ENCODE results near the gene NTSR1. TPM values are rescaled to one million over a fixed set of nuclear protein-coding genes. Genes with fewer than 3 reads are reported as not detected.

Gene NTSR1
- total RNA-seq, 1 donor from 2014 or later = not detected

DNA sequence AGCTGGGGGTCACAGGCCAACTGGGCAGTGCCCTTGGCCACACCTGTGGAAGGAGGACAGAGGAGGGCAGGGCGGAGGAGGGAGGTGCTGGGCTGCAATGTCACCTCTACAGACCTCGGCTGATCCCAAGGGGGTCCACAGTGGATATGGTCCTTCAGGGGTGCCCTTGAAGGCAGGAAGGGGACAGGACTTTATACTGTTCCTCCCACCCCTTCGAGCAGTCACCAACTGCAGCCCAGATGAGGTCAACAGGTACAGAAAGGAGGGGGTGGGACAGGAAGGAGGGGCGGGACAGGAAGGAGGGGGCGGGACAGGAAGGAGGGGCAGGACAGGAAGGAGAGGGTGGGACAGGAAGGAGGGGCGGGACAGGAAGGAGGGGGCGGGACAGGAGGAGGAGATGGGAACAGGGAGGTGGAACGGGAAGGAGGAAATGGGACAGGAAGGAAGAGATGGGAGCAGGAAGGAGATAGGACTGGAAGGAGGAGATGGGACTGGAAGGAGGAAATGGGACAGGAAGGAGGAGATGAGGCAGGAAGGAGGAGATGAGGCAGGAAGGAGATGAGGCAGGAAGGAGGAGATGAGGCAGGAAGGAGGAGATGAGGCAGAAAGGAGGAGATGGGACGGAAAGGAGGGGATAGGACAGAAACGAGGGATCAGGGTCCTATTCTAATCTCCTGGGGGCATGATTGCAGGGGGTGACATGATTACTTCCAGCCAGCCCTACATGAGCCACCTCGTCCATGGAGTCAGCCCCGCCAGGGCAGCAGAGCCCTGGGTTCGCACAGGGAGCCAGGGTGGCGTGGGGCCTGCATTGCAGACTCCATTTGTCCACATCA lies 68.3 kb downstream of the NTSR1 start:
- peak; percentile 77 for ATAC-seq (ENCODE audit: low read depth)
- Mint-ChIP-seq H3K9me3 (no peaks in the 10 kb centered on the region), H3K27me3 (no peaks in the 10 kb centered on the region), H3K36me3 (ENCODE audit: low read depth) (no peaks in the 10 kb centered on the region), H3K27ac (peak overlapping the region; percentile 76), H3K4me3 (peak overlapping the region; percentile 38), H3K4me1 (peaks cover 25% of the 10 kb centered on the region)
- TF ChIP-seq, protein P1, sequence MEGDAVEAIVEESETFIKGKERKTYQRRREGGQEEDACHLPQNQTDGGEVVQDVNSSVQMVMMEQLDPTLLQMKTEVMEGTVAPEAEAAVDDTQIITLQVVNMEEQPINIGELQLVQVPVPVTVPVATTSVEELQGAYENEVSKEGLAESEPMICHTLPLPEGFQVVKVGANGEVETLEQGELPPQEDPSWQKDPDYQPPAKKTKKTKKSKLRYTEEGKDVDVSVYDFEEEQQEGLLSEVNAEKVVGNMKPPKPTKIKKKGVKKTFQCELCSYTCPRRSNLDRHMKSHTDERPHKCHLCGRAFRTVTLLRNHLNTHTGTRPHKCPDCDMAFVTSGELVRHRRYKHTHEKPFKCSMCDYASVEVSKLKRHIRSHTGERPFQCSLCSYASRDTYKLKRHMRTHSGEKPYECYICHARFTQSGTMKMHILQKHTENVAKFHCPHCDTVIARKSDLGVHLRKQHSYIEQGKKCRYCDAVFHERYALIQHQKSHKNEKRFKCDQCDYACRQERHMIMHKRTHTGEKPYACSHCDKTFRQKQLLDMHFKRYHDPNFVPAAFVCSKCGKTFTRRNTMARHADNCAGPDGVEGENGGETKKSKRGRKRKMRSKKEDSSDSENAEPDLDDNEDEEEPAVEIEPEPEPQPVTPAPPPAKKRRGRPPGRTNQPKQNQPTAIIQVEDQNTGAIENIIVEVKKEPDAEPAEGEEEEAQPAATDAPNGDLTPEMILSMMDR (IDR thresholded peaks at IDR 0.05) = no peak
- intact Hi-C loops (cut with micrococcal nuclease) = loop anchor here (1.0 to 2.0 kb wide), 2 partner anchors 17 to 36 kb away; no protein-coding TSS in a partner anchor
- ChIA-PET POLR2A (no interaction called here), CTCF (no interaction called here)
- no peak for DNase-seq

DNA sequence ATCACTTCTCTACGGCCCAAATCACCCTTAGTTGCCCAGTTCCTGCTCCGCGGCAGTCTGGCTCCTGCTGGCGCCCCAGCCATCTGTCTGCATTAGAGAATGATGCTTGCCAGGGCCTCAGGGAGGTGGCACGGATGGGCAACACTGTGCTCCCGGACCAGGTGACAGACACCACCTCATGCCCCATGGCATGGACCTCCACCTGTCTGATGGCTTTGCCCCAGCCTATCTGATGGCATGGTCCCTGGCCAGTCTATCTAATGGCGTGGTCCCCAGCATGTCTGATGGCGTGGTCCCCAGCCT lies 68.8 kb downstream of the NTSR1 start:
- Mint-ChIP-seq H3K4me1 (peaks cover 25% of the 10 kb centered on the region), H3K27ac (peak overlapping the region; percentile 76)

DNA sequence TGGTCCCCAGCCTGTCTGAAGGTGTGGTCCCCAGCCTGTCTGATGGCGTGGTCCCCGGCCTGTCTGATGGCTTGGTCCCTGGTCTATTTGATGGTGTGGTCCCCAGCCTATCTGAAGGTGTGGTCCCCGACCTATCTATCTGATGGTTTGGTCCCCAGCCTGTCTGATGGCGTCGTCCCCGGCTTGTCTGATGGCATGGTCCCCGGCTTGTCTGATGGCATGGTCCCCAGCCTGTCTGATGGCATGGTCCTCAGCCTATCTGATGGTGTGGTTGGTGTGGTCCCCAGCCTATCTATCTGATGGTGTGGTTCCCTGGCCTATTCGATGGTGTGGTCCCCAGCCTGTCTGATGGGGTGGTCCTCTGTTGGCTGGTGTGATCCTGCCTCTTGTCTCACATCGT lies 69.4 kb downstream of the NTSR1 start:
- ChIA-PET CTCF (no interaction called here), POLR2A (no interaction called here)
- H3K27me3 Mint-ChIP-seq = no peaks in the 10 kb centered on the region
- H3K27ac Mint-ChIP-seq = no peak overlapping the region
- DNase-seq = no peak
- H3K4me3 Mint-ChIP-seq = no peak overlapping the region
- intact Hi-C loops (cut with micrococcal nuclease) = no loop called here
- H3K4me1 Mint-ChIP-seq = peaks cover 25% of the 10 kb centered on the region
- TF ChIP-seq, protein P1 (IDR thresholded peaks at IDR 0.05) = no peak
- no peak for ATAC-seq (ENCODE audit: low read depth)
- no peaks in the 10 kb centered on the region for H3K9me3 Mint-ChIP-seq
- no peaks in the 10 kb centered on the region for H3K36me3 Mint-ChIP-seq (ENCODE audit: low read depth)

More for the DNA sequence above, 68.8 kb downstream of the NTSR1 start:
- no peak for ATAC-seq (ENCODE audit: low read depth)
- POLR2A ChIA-PET = no interaction called here
- H3K9me3 Mint-ChIP-seq = no peaks in the 10 kb centered on the region
- TF ChIP-seq, protein P1 (IDR thresholded peaks at IDR 0.05) = no peak
- CTCF ChIA-PET = no interaction called here
- DNase-seq = no peak
- H3K36me3 Mint-ChIP-seq (ENCODE audit: low read depth) = no peaks in the 10 kb centered on the region
- intact Hi-C loops (cut with micrococcal nuclease) = loop anchor here (1.0 to 2.0 kb wide), 2 partner anchors 17 to 37 kb away; no protein-coding TSS in a partner anchor
- no peaks in the 10 kb centered on the region for H3K27me3 Mint-ChIP-seq
- no peak overlapping the region for H3K4me3 Mint-ChIP-seq

DNA sequence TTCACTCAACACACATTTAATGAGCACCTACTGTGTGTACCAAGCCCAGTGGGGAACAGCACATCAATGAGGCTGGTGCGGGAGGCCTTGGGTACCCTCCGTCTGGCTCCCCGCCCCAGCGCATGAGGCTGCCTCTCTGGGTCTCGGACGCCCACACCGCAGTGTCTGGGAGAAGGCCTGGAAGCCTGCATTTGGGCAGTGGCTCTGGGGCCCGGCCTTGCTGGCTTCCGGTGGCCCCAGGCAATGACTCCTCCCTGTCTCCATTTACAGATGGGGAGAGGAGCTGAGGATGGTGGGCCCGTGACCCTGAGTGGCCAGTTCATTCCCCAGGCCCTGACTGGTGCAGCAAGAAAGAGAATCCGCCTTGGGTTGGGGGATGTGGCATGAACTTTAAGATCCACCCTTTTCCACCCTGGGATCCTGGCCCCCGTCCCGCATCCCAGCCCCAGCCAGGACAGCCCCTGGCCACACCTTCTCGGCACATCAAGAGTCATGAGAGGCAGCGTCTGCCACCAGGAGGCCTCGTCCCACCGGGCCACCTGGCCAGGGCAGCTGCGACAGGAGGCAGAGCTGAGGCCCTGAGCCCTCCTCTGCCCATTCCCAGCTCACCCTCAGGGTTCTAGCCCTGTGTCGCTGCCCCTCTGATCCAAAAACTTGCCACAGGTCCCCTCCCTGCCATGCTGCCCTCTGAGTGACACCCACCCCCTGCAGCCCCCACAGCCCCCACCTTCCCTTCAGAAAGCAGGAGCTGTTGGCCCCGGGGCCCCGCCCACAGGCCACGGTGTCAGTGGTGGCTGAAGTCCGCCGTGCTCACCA lies 70.2 kb downstream of the NTSR1 start:
- no peaks in the 10 kb centered on the region for H3K9me3 Mint-ChIP-seq
- no peaks in the 10 kb centered on the region for H3K27me3 Mint-ChIP-seq
- CTCF ChIA-PET = no interaction called here
- no peak overlapping the region for H3K27ac Mint-ChIP-seq
- peaks cover 25% of the 10 kb centered on the region for H3K4me1 Mint-ChIP-seq
- H3K36me3 Mint-ChIP-seq (ENCODE audit: low read depth) = no peaks in the 10 kb centered on the region
- TF ChIP-seq, protein P1 (IDR thresholded peaks at IDR 0.05) = no peak
- no peak for ATAC-seq (ENCODE audit: low read depth)
- H3K4me3 Mint-ChIP-seq = no peak overlapping the region
- no peak for DNase-seq
- intact Hi-C loops (cut with micrococcal nuclease) = no loop called here
- POLR2A ChIA-PET = interaction anchor here (1.1 kb wide), 1 partner anchor 15 kb away, joined by 5 read pairs; no protein-coding TSS in a partner anchor

DNA sequence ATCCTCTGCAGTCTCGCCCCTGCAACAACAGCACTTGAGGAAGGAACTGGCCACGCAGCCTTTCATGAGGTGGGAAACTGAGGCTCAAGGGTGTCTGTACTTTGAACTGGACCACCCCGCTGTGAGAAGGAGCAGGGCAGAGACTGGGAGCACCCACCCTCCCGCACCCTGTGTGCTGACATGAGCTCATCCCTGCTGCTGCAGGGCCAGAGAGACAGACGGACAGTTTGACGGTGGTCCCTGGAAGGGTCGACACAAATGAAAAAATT lies 70.7 kb downstream of the NTSR1 start:
- ChIA-PET POLR2A (interaction anchor here (1.1 kb wide), 1 partner anchor 15 kb away, joined by 5 read pairs; no protein-coding TSS in a partner anchor), CTCF (no interaction called here)
- Mint-ChIP-seq H3K4me1 (peaks cover 25% of the 10 kb centered on the region), H3K4me3 (no peak overlapping the region), H3K9me3 (no peaks in the 10 kb centered on the region), H3K27me3 (no peaks in the 10 kb centered on the region), H3K36me3 (ENCODE audit: low read depth) (no peaks in the 10 kb centered on the region), H3K27ac (no peak overlapping the region)
- intact Hi-C loops (cut with micrococcal nuclease) = no loop called here
- no peak for ATAC-seq (ENCODE audit: low read depth)
- no peak for DNase-seq
- TF ChIP-seq, protein P1 (IDR thresholded peaks at IDR 0.05) = no peak
